Pancreas (tissue), 10 donors: ENCODE measurements around the gene MYLK. TPM values are rescaled to one million over a fixed set of nuclear protein-coding genes. Genes with fewer than 3 reads are reported as not detected.

Experiments
- ATAC-seq, 4 donors: fragments of 200-7000 bp; cut with Tn5 transposase; one replicate each; pipeline versions ENCODE4 v1.8.0 to v1.9.1; 2020; ENCODE audit warnings: mild to moderate bottlenecking in 4 of 4, moderate library complexity in 4 of 4
- DNase-seq, 6 donors: peaks; one replicate each; pipeline ENCODE4 v3.0.0-alpha.2; 2020
- FAIRE-seq: peaks from 2 replicates; lab custom pipeline; 2012; peaks lifted over from hg19 to GRCh38; lab: Jason Lieb, UNC
- H3K27ac ChIP-seq, 4 donors: fragments of 200-600 bp; sonication (generic); 1 replicate in 3 of 4; 2 replicates in 1 of 4; pipeline versions ENCODE4 v1.5.0 to v1.8.0; 2020
- H3K27me3 ChIP-seq, 4 donors: fragments of 200-600 bp; one replicate each; pipeline ENCODE4 v1.8.0; 2021
- H3K36me3 ChIP-seq, 3 donors: fragments of 200-600 bp; sonication (generic) in 1 of 3; one replicate each; pipeline versions ENCODE4 v1.5.0 to v1.8.0; 2020 to 2021
- H3K4me1 ChIP-seq, 3 donors: fragments of 200-600 bp; one replicate each; pipeline ENCODE4 v1.8.0; 2021
- H3K4me3 ChIP-seq, 4 donors: fragments of 200-600 bp; sonication (generic) in 2 of 4; one replicate each; pipeline versions ENCODE4 v1.5.0 to v1.8.0; 2020 to 2021
- H3K9me3 ChIP-seq, 4 donors: fragments of 200-600 bp; one replicate each; pipeline ENCODE4 v1.8.0; 2021
- WGBS, 2 donors: extraction: QIAGEN DNeasy Blood & Tissue Kit; methylation state at CpG; one replicate each; pipeline ENCODE4 v1.1.7; 2013; 5-methylcytosine and 5-hydroxymethylcytosine counted together
- intact Hi-C, 3 donors: fragments of 100-400 bp; cut with DNase I; formaldehyde crosslinking; loops; one replicate each; pipeline versions ENCODE4 v1.11.1 to v1.14.2; 2022
- polyA plus RNA-seq, 2 donors: library from polyadenylated mRNA; stranded (reverse); fragments of 200-250 nt; gene quantifications; one replicate each; pipeline ENCODE4 v1.2.3, GENCODE V29; 2013
- total RNA-seq, 6 donors: library from RNA; stranded (reverse); fragmentation: NEBNext Ultra II Directional in 4 of 6; extraction: Animal tissue kit (Norgen Biotek cat#: 25700) in 4 of 6; gene quantifications; one replicate each; pipeline versions ENCODE4 v1.2.1 to v1.2.4, GENCODE V29; 2021 to 2023
- TF ChIP-seq, protein P1 (sequence below), 4 donors: fragments of 200-600 bp; sonication (generic) in 3 of 4; IDR thresholded peaks; one replicate each; pipeline versions ENCODE4 v1.5.0 to v1.8.0; 2021; ENCODE audit warnings: antibody characterized with exemption in 4 of 4
- donor health status: healthy with polysubstance abuse.
- donor health status: DM: no; HTN: no; CAD: no; lungs with moderate emphysema.
- donor health status: DM: no; HTN: no; CAD: no.
- donor health status: control.
- donor health status: control.
- donor health status: Bipolar disorder and iron deficiency.
- donor health status: DM: yes; HTN: yes; CAD: no.
- donor health status: DM: no; HTN: no; CAD: no.
- donor health status: DM: no; HTN: no; CAD: no.
- donor health status: DM: yes; HTN: yes; CAD: no.

The MYLK gene
- total and polyA plus RNA-seq, 8 donors, result 3.1 to 12.0 (median 6.7) TPM

- FAIRE-seq, result no peak
Observed at GRCh38 chr3:123576122-123576521, 308.0 kb downstream of the MYLK start.

DNA sequence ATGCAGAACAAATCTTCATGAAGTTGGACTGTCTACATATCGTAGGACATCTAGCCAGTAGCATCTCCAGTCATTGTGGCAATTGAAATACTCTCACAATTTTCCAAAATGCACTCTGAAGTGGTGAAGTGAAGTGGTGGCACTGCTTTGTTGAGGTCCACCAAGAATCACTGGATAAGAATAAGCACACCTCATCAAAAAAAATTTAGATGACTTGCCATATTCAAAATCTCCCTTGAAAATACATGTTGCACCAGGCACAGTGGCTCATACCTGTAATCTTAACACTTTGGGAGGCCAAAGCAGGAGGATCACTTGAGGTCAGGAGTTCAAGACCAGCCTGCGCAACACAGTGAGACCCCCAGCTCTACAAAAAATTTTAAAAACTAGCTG, 312.2 kb downstream of the MYLK start:
- intact Hi-C loops, result no loop called here
- WGBS, 2 donors, result 94 to 99% methylated on average over 2 of the region's 2 CpGs
- no peak overlapping the region for H3K27ac ChIP-seq
- no peak for ATAC-seq
- H3K4me3 ChIP-seq, result no peak overlapping the region
- no peaks in the 10 kb centered on the region for H3K9me3 ChIP-seq
- H3K27me3 ChIP-seq, result no peaks in the 10 kb centered on the region
- DNase-seq, result no peak
- no peaks in the 10 kb centered on the region for H3K36me3 ChIP-seq
- FAIRE-seq, result no peak
- peaks cover 0 to 7% (median 5%) of the 10 kb centered on the region in 3 donors for H3K4me1 ChIP-seq
- TF ChIP-seq, protein P1, sequence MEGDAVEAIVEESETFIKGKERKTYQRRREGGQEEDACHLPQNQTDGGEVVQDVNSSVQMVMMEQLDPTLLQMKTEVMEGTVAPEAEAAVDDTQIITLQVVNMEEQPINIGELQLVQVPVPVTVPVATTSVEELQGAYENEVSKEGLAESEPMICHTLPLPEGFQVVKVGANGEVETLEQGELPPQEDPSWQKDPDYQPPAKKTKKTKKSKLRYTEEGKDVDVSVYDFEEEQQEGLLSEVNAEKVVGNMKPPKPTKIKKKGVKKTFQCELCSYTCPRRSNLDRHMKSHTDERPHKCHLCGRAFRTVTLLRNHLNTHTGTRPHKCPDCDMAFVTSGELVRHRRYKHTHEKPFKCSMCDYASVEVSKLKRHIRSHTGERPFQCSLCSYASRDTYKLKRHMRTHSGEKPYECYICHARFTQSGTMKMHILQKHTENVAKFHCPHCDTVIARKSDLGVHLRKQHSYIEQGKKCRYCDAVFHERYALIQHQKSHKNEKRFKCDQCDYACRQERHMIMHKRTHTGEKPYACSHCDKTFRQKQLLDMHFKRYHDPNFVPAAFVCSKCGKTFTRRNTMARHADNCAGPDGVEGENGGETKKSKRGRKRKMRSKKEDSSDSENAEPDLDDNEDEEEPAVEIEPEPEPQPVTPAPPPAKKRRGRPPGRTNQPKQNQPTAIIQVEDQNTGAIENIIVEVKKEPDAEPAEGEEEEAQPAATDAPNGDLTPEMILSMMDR (IDR thresholded peaks at IDR 0.05), result no peak

More at GRCh38 chr3:123576122-123576521, 308.0 kb downstream of the MYLK start:
- H3K4me3 ChIP-seq, result no peak overlapping the region
- TF ChIP-seq, protein P1 (IDR thresholded peaks at IDR 0.05), result no peak
- 88 to 92% methylated on average over 3 of the region's 3 CpGs for WGBS, 2 donors
- H3K9me3 ChIP-seq, result no peaks in the 10 kb centered on the region
- H3K4me1 ChIP-seq, result no peaks in the 10 kb centered on the region
- intact Hi-C loops, result no loop called here
- H3K27ac ChIP-seq, result no peak overlapping the region
- H3K27me3 ChIP-seq, result no peaks in the 10 kb centered on the region
- ATAC-seq (no peak), DNase-seq (no peak)
- H3K36me3 ChIP-seq, result peaks cover 0 to 4% (median 0%) of the 10 kb centered on the region in 3 donors

DNA sequence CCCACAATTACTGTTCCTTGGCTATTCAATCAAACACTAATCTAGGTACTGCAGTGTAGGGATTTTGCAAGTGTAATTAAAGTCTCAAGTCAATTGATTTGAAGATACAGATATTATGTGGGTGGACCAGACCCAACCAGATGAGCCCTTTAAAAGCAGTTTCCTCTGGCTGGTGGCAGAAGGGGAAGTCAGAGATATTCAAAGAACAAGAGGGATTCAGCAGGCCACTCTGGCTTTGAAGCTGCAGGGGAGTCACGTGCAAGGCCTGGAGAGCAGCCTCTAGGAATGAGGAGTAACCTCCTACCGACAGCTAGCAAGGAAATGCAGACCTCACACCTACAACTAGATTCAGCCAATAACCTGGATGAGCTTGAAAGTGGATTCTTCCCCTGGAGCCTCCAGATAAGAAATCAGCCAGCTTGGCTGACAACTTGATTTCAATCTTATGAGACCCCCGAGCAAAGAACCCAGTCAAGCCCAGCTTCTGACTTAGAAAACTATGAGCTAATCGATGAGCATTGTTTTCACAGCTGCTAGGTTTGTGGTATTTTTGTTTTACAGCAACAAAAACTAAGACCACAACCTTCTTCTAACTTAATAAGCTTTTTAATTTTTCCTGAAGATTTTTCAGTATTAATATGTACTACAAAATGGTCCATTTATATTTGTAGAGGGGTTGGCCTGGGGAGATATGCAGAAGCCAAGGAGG, 312.7 kb downstream of the MYLK start:
- no peak overlapping the region for H3K27ac ChIP-seq
- no peaks in the 10 kb centered on the region for H3K9me3 ChIP-seq
- H3K36me3 ChIP-seq, result no peaks in the 10 kb centered on the region
- TF ChIP-seq, protein P1 (IDR thresholded peaks at IDR 0.05), result no peak
- no peak overlapping the region for H3K4me3 ChIP-seq
- intact Hi-C loops, result no loop called here
- DNase-seq (no peak), FAIRE-seq (no peak), ATAC-seq (peak in 1 of 4 donors; percentile 39)
- H3K4me1 ChIP-seq, result peaks cover 0 to 7% (median 5%) of the 10 kb centered on the region in 3 donors
- H3K27me3 ChIP-seq, result no peaks in the 10 kb centered on the region
- WGBS, 2 donors, result 86 to 91% methylated on average over 4 of the region's 4 CpGs

- no peak overlapping the region for H3K4me3 ChIP-seq
- H3K9me3 ChIP-seq, result no peaks in the 10 kb centered on the region
- TF ChIP-seq, protein P1 (IDR thresholded peaks at IDR 0.05), result no peak
- DNase-seq (no peak), ATAC-seq (no peak), FAIRE-seq (no peak)
- H3K27me3 ChIP-seq, result no peaks in the 10 kb centered on the region
- intact Hi-C loops, result loop anchor here in 1 of 3 donors (10.0 kb wide), 1 partner anchor 244 kb away; no protein-coding TSS in a partner anchor
- no peak overlapping the region for H3K27ac ChIP-seq
- H3K4me1 ChIP-seq, result peaks cover 0 to 7% (median 5%) of the 10 kb centered on the region in 3 donors
- no peaks in the 10 kb centered on the region for H3K36me3 ChIP-seq
Observed at GRCh38 chr3:123568875-123569274, 315.3 kb downstream of the MYLK start.

DNA sequence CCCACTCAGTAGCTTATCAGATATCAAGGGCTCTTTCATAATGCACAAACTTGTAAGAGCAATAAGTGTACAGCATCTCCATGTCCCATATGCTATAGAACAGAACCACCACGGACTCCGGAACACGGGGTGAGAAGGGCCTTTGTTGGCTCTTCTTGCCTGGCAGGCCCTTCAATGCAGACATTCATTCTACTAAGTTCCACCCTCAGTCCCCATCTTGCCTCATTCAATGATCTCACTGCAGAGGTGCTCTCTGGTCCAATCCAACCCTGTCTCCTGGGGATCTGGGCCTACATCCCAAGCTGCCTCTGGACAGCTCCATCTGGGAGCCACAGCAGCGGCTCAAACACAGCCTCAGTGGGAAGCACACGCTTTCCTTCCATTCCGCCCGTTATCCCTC, 316.1 kb downstream of the MYLK start:
- Histone ChIP-seq H3K4me1 (peaks cover 0 to 7% (median 5%) of the 10 kb centered on the region in 3 donors), H3K27me3 (no peaks in the 10 kb centered on the region), H3K36me3 (no peaks in the 10 kb centered on the region), H3K9me3 (no peaks in the 10 kb centered on the region), H3K4me3 (no peak overlapping the region), H3K27ac (no peak overlapping the region)
- TF ChIP-seq, protein P1 (IDR thresholded peaks at IDR 0.05), result no peak
- 96 to 97% methylated on average over 7 of the region's 7 CpGs for WGBS, 2 donors
- FAIRE-seq, result no peak
- no peak for DNase-seq
- no peak for ATAC-seq
- intact Hi-C loops, result loop anchor here in 1 of 3 donors (10.0 kb wide), 1 partner anchor 243 kb away; no protein-coding TSS in a partner anchor
